Endothelial cell of umbilical vein (primary cell): ENCODE data around the gene ZNF442. TPM values are rescaled to one million over a fixed set of nuclear protein-coding genes. Genes with fewer than 3 reads are reported as not detected.

Source experiments
- BruUV-seq: library from RNA; stranded (reverse); fragments of 400-500 nt; replicated peaks from 2 replicates; lab custom pipeline; 2021; lab: Mats Ljungman, UMichigan
- CTCF ChIA-PET: fragments of 300-600, 350-600 bp; sonication (Branson Sonifier 250); formaldehyde crosslinking; loops from one replicate; lab custom pipeline; 2021; ENCODE audit warnings: antibody characterized with exemption, inconsistent platforms; lab: Charles Lee
- POLR2A ChIA-PET: fragments of 300-600, 350-600 bp; sonication (Branson Sonifier 250); formaldehyde crosslinking; loops from one replicate; lab custom pipeline; 2021; ENCODE audit warnings: antibody characterized with exemption, inconsistent platforms; lab: Charles Lee
- DNase-seq: peaks from one replicate; pipeline ENCODE4 v3.0.0-alpha.2; 2011; ENCODE audit warnings: low read depth, low spot score
- FAIRE-seq: peaks from 2 replicates; lab custom pipeline; 2011; peaks lifted over from hg19 to GRCh38; lab: Jason Lieb, UNC
- H2AFZ ChIP-seq: 2 replicates; pipeline ENCODE4 v1.6.0; 2012; ENCODE audit warnings: low read depth, low read length, control low read depth, inconsistent platforms
- H3K27ac ChIP-seq: 2 replicates; pipeline ENCODE4 v1.5.1; 2011; ENCODE audit warnings: low read depth, mild to moderate bottlenecking, control low read depth, low read length, moderate library complexity; ENCODE audit not compliant: insufficient read depth
- H3K27me3 ChIP-seq, 2 experiments: 2 replicates each; pipeline versions ENCODE4 v1.6.0 to v1.6.1; 2011; ENCODE audit warnings: low read length in 2 of 2, mixed read lengths in 1 of 2; ENCODE audit not compliant: control insufficient read depth in 2 of 2, insufficient read depth in 2 of 2
- H3K36me3 ChIP-seq, 2 experiments: 2 replicates in 1 of 2; 3 replicates in 1 of 2; pipeline ENCODE4 v1.5.1; 2011; ENCODE audit warnings: low read length in 2 of 2, mild to moderate bottlenecking in 1 of 2, moderate library complexity in 1 of 2; ENCODE audit not compliant: control insufficient read depth in 2 of 2, insufficient read depth in 2 of 2; ENCODE audit errors: extremely low read depth in 1 of 2
- H3K4me1 ChIP-seq: 3 replicates; pipeline ENCODE4 v1.5.1; 2011; ENCODE audit warnings: mild to moderate bottlenecking, low read length; ENCODE audit not compliant: control insufficient read depth, insufficient read depth; ENCODE audit errors: extremely low read depth
- H3K4me2 ChIP-seq: 2 replicates; pipeline ENCODE4 v1.6.1; 2011; ENCODE audit warnings: low read length, control low read depth, mixed read lengths; ENCODE audit not compliant: insufficient read depth
- H3K4me3 ChIP-seq, 3 experiments: fragments of 200-600 bp in 1 of 3; sonication (generic), shearing (Covaris generic) in 1 of 3; replicated peaks in 1 of 3; 2 replicates each; pipeline ENCODE4 v1.5.1; 2011 to 2016; ENCODE audit warnings: control low read depth in 3 of 3, low read length in 3 of 3, mild to moderate bottlenecking in 2 of 3, inconsistent platforms in 1 of 3, low read depth in 1 of 3, moderate library complexity in 1 of 3; ENCODE audit not compliant: insufficient read depth in 1 of 3
- H3K79me2 ChIP-seq: 2 replicates; pipeline ENCODE4 v1.6.0; 2012; ENCODE audit warnings: low read length, inconsistent platforms; ENCODE audit not compliant: control insufficient read depth, insufficient read depth
- H3K9ac ChIP-seq: replicated peaks from 2 replicates; pipeline ENCODE3; 2011; ENCODE audit warnings: low read length, control low read depth; ENCODE audit not compliant: insufficient read depth; ENCODE audit errors: extremely low read depth
- H3K9me1 ChIP-seq: replicated peaks from 3 replicates; pipeline ENCODE4 v1.6.0; 2011; ENCODE audit warnings: mild to moderate bottlenecking, low read length; ENCODE audit not compliant: control insufficient read depth, insufficient read depth; ENCODE audit errors: extremely low read depth
- H3K9me3 ChIP-seq: replicated peaks from 2 replicates; pipeline ENCODE4 v1.5.1; 2012; ENCODE audit warnings: low read length, inconsistent platforms; ENCODE audit not compliant: control insufficient read depth, insufficient read depth
- H4K20me1 ChIP-seq: replicated peaks from 2 replicates; pipeline ENCODE3; 2011; ENCODE audit warnings: mild to moderate bottlenecking, low read length; ENCODE audit not compliant: control insufficient read depth, insufficient read depth; ENCODE audit errors: extremely low read depth
- CTCF ChIP-seq, 2 donors: IDR thresholded peaks; 1 replicate in 1 of 2; 2 replicates in 1 of 2; pipeline ENCODE4 v1.5.1; 2011; ENCODE audit warnings: low read length in 2 of 2, mild to moderate bottlenecking in 2 of 2, moderate library complexity in 2 of 2, control low read depth in 1 of 2, inconsistent platforms in 1 of 2, low read depth in 1 of 2; ENCODE audit not compliant: insufficient read depth in 1 of 2; ENCODE audit errors: extremely low read depth in 1 of 2
- EZH2 ChIP-seq: IDR thresholded peaks from 2 replicates; pipeline ENCODE4 v1.6.1; 2012; ENCODE audit warnings: borderline replicate concordance, low read depth, mild to moderate bottlenecking, moderate library complexity, low read length, inconsistent platforms; ENCODE audit not compliant: severe bottlenecking
- FOS ChIP-seq: IDR thresholded peaks from 2 replicates; pipeline ENCODE4 v1.6.1; 2011; ENCODE audit warnings: mild to moderate bottlenecking, low read length, moderate library complexity, borderline replicate concordance; ENCODE audit not compliant: insufficient read depth
- GATA2 ChIP-seq: IDR thresholded peaks from 2 replicates; pipeline ENCODE4 v1.7.0; 2011; ENCODE audit warnings: low read depth, mild to moderate bottlenecking, moderate library complexity, mixed read lengths, low read length; ENCODE audit not compliant: insufficient read length, insufficient read depth
- JUN ChIP-seq: IDR thresholded peaks from 2 replicates; pipeline ENCODE4 v1.6.1; 2011; ENCODE audit warnings: borderline replicate concordance, low read depth; ENCODE audit not compliant: insufficient read length, insufficient read depth
- MAX ChIP-seq: IDR thresholded peaks from 2 replicates; pipeline ENCODE4 v1.6.1; 2011; ENCODE audit not compliant: insufficient read depth, insufficient read length
- MYC ChIP-seq: IDR thresholded peaks from one replicate; pipeline ENCODE4 v1.6.1; 2011; ENCODE audit warnings: mild to moderate bottlenecking, low read depth, low read length
- POLR2A ChIP-seq: IDR thresholded peaks from 2 replicates; pipeline ENCODE4 v1.6.1; 2012; ENCODE audit warnings: low read depth, mild to moderate bottlenecking, control low read depth, low read length
- POLR2AphosphoS5 ChIP-seq: IDR thresholded peaks from 2 replicates; pipeline ENCODE4 v1.6.1; 2012; ENCODE audit warnings: low read depth, mild to moderate bottlenecking, control low read depth, low read length, moderate library complexity; ENCODE audit not compliant: insufficient read depth
- dilution Hi-C: fragments of 300-500 bp; cut with MboI; formaldehyde crosslinking; loops from one replicate; pipeline ENCODE4 v1.15.0; 2019; ENCODE audit warnings: low sequenced_read_pairs; ENCODE audit not compliant: extremely low pct_ligation_motif_present
- intact Hi-C: fragments of 100-400 bp; cut with micrococcal nuclease; formaldehyde crosslinking; loops from one replicate; pipeline ENCODE4 v1.10.0; 2022
- polyA plus RNA-seq, 4 experiments: library from polyadenylated mRNA; depleted of rRNA in 3 of 4; stranded (reverse) in 3 of 4; unstranded in 1 of 4; fragments of >200 nt; gene quantifications; 2 replicates each; pipeline versions ENCODE4 v1.2.1 to v1.2.3, GENCODE V29; 2011 to 2012; ENCODE audit warnings: missing spikeins in 1 of 4
- total RNA-seq: library from RNA; stranded (reverse); gene quantifications from 2 replicates; pipeline ENCODE4 v1.2.3, GENCODE V29; 2021

Gene ZNF442
- total and polyA plus RNA-seq, 2 donors (not counting 3 experiments of a cell fraction or from before 2014, with no cell fraction given) = 0.21 to 0.93 TPM

DNA sequence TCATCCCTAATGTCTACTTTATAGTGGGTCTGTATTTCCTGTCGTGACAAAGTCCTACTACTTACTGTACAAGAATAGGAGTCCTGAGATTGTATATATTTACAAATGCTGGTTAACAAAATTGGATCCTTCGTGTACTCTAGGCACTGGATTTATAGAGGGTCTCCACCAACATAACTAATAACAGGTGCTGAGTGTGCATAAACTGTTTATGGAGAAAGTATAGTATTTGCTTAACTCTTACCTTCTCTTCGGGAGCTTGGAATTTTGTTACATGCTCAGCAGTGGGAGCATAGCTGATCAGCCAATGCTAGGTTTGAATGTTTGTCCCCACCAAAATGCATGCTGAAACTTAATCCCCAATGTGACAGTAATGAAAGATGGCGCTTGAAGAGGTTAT is 12.1 kb downstream of the ZNF442 start:
- ChIA-PET POLR2A (no interaction called here), CTCF (no interaction called here)
- FAIRE-seq = no peak

More for the DNA sequence above, 12.1 kb downstream of the ZNF442 start:
- Histone ChIP-seq H3K4me3 (no peak overlapping the region), H3K79me2 (no peaks in the 10 kb centered on the region), H3K9me1 (no peaks in the 10 kb centered on the region), H3K9ac (no peak overlapping the region), H3K9me3 (peaks cover 7% of the 10 kb centered on the region), H3K4me1 (no peaks in the 10 kb centered on the region), H3K4me2 (no peak overlapping the region), H4K20me1 (no peaks in the 10 kb centered on the region), H2AFZ (no peak overlapping the region), H3K27me3 (no peaks in the 10 kb centered on the region), H3K27ac (no peak overlapping the region), H3K36me3 (no peaks in the 10 kb centered on the region)
- dilution Hi-C loops (no loop called here), intact Hi-C loops (no loop called here)
- BruUV-seq = no TSS peak
- no peak for DNase-seq
- no peak for TF ChIP-seq MYC
- TF ChIP-seq POLR2AphosphoS5 = no peak
- TF ChIP-seq EZH2 = no peak
- no peak for TF ChIP-seq CTCF (IDR thresholded peaks at IDR 0.05; ENCODE audit: extremely low read depth in 1 of 2, insufficient read depth in 1 of 2, low read depth in 1 of 2, low read length in 2 of 2)
- TF ChIP-seq GATA2 = no peak
- no peak for TF ChIP-seq POLR2A
- no peak for TF ChIP-seq FOS
- TF ChIP-seq JUN = no peak
- no peak for TF ChIP-seq MAX
